Thyroid gland (tissue), 4 donors: ENCODE results near the gene CLOCK. TPM values are rescaled to one million over a fixed set of nuclear protein-coding genes. Genes with fewer than 3 reads are reported as not detected.

ENCODE experiments used
- DNase-seq, 2 donors: peaks; one replicate each; pipeline ENCODE4 v3.0.0-alpha.2; 2019
- H3K27ac ChIP-seq, 3 donors: fragments of 200-600 bp; sonication (generic); 1 replicate in 2 of 3; 2 replicates in 1 of 3; pipeline ENCODE4 v1.5.1; 2016 to 2019; ENCODE audit warnings: mild to moderate bottlenecking in 1 of 3, moderate library complexity in 1 of 3
- H3K27me3 ChIP-seq: fragments of 200-600 bp; sonication (generic); one replicate; pipeline ENCODE4 v1.5.1; 2019
- H3K36me3 ChIP-seq, 2 donors: fragments of 200-600 bp; sonication (generic); one replicate each; pipeline ENCODE4 v1.5.1; 2016 to 2019
- H3K4me1 ChIP-seq, 2 donors: fragments of 200-600 bp; sonication (generic); one replicate each; pipeline ENCODE4 v1.5.1; 2017 to 2019
- H3K4me3 ChIP-seq, 3 donors: fragments of 200-600 bp; sonication (generic); replicated peaks in 1 of 3; 1 replicate in 2 of 3; 2 replicates in 1 of 3; pipeline ENCODE4 v1.5.1; 2016; ENCODE audit warnings: mild to moderate bottlenecking in 1 of 3
- H3K9me3 ChIP-seq: fragments of 200-600 bp; sonication (generic); one replicate; pipeline ENCODE4 v1.5.1; 2017
- POLR2A ChIP-seq, 2 donors: fragments of 450-650 bp; IDR thresholded peaks; one replicate each; pipeline ENCODE4 v1.6.1; 2017; ENCODE audit warnings: antibody characterized with exemption in 2 of 2, mild to moderate bottlenecking in 2 of 2, moderate library complexity in 1 of 2
- WGBS, 2 donors: methylation state at CpG; one replicate each; pipeline ENCODE4 v1.1.5; 2017; 5-methylcytosine and 5-hydroxymethylcytosine counted together
- intact Hi-C: fragments of 100-400 bp; cut with DNase I; formaldehyde crosslinking; loops from one replicate; pipeline ENCODE4 v1.15.1; 2023
- total RNA-seq, 4 donors: library from RNA; depleted of rRNA; stranded (reverse); fragments of >200 nt; gene quantifications; one replicate each; pipeline ENCODE4 v1.2.3, GENCODE V29; 2016
- TF ChIP-seq, protein P1 (sequence below), 6 experiments: fragments of 200-600 bp in 3 of 6; fragments of 450-650 bp in 3 of 6; sonication (generic) in 3 of 6; IDR thresholded peaks; one replicate each; pipeline ENCODE4 v1.5.1; 2016 to 2019; ENCODE audit warnings: antibody characterized with exemption in 6 of 6, mild to moderate bottlenecking in 2 of 6, inconsistent platforms in 1 of 6, moderate library complexity in 1 of 6

CLOCK gene
- total RNA-seq, 4 donors from 2014 or later = 26.1 to 60.3 (median 31.6) TPM

GRCh38 chr4:55437823-55438222 lies 108.9 kb downstream of the CLOCK start:
- Histone ChIP-seq H3K27me3 (no peaks in the 10 kb centered on the region), H3K4me3 (no peak overlapping the region), H3K36me3 (peaks cover 11 to 34% of the 10 kb centered on the region in 2 donors), H3K27ac (no peak overlapping the region), H3K4me1 (no peaks in the 10 kb centered on the region), H3K9me3 (no peaks in the 10 kb centered on the region)
- WGBS, 2 donors = 81 to 84% methylated on average over 3 of the region's 3 CpGs
- intact Hi-C loops = no loop called here
- no peak for DNase-seq
- TF ChIP-seq, protein P1, sequence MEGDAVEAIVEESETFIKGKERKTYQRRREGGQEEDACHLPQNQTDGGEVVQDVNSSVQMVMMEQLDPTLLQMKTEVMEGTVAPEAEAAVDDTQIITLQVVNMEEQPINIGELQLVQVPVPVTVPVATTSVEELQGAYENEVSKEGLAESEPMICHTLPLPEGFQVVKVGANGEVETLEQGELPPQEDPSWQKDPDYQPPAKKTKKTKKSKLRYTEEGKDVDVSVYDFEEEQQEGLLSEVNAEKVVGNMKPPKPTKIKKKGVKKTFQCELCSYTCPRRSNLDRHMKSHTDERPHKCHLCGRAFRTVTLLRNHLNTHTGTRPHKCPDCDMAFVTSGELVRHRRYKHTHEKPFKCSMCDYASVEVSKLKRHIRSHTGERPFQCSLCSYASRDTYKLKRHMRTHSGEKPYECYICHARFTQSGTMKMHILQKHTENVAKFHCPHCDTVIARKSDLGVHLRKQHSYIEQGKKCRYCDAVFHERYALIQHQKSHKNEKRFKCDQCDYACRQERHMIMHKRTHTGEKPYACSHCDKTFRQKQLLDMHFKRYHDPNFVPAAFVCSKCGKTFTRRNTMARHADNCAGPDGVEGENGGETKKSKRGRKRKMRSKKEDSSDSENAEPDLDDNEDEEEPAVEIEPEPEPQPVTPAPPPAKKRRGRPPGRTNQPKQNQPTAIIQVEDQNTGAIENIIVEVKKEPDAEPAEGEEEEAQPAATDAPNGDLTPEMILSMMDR (IDR thresholded peaks at IDR 0.05) = no peak
- TF ChIP-seq POLR2A (IDR thresholded peaks at IDR 0.05) = no peak

DNA sequence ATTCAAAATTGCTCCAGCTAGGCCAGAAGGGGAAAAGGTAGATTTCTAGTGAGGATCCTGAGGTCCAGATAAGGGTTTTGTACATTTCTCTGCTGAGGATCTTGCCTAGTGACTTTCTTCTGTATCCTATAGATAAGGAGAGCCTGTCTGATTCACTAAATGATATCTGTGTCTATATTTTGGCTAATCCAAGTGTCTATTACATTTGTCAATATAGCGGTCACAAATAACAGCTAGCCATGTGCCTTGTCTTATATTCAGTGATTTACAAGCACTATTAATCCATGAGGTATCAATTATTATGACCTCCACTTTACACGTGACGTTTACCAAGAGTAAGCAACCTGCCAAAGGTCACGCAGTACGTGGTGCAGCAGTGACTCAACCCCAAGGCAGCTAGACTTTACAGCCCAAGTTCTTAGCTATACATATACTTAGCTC lies 109.3 kb downstream of the CLOCK start:
- Histone ChIP-seq H3K27me3 (no peaks in the 10 kb centered on the region), H3K4me1 (no peaks in the 10 kb centered on the region), H3K9me3 (no peaks in the 10 kb centered on the region), H3K4me3 (no peak overlapping the region), H3K27ac (no peak overlapping the region), H3K36me3 (peaks cover 11 to 34% of the 10 kb centered on the region in 2 donors)
- DNase-seq = no peak
- TF ChIP-seq POLR2A (IDR thresholded peaks at IDR 0.05) = no peak
- TF ChIP-seq, protein P1 (IDR thresholded peaks at IDR 0.05) = no peak
- intact Hi-C loops = no loop called here
- 93 to 97% methylated on average over 5 of the region's 5 CpGs for WGBS, 2 donors

DNA sequence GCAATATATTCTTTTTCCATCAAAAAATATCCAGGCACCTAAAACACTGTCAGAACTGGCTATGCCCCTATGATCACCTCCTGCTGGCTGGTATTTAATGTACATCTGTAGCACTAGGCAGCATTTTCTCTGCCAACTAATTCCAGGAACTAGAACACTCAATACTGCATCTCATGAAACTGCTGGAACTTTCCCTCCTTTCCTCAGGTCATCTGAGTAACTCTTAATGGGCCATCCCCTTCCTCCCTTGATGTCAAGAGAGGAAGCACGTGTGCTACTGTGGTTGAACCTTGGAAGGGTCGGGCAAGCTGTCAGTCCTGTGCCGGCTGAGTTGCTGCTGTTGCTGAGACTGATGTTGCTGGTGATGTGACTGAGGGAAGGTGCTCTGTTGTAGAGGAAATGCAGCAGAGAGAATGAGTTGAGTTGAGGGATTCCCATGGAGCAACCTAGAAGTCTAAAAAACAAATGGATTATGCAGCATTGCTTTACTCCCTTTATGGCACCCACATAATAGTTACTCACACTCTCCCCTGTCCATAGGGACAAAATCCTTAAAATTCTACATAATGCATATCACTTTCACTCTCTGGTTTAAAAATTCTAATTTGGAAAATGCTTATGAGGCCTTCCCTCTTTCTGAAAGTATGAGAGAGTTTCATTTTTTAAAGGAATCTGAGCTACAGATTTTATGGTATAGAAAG lies 111.4 kb downstream of the CLOCK start:
- intact Hi-C loops = no loop called here
- WGBS, 2 donors = 58 to 76% methylated on average over 3 of the region's 3 CpGs
- no peaks in the 10 kb centered on the region for H3K27me3 ChIP-seq
- TF ChIP-seq, protein P1 (IDR thresholded peaks at IDR 0.05) = peak in 2 of 6 experiments; percentile 5 to 6
- TF ChIP-seq POLR2A (IDR thresholded peaks at IDR 0.05) = no peak
- no peaks in the 10 kb centered on the region for H3K4me1 ChIP-seq
- H3K36me3 ChIP-seq = peaks cover 11 to 24% of the 10 kb centered on the region in 2 donors
- DNase-seq = no peak
- no peak overlapping the region for H3K4me3 ChIP-seq
- H3K27ac ChIP-seq = no peak overlapping the region
- no peaks in the 10 kb centered on the region for H3K9me3 ChIP-seq

DNA sequence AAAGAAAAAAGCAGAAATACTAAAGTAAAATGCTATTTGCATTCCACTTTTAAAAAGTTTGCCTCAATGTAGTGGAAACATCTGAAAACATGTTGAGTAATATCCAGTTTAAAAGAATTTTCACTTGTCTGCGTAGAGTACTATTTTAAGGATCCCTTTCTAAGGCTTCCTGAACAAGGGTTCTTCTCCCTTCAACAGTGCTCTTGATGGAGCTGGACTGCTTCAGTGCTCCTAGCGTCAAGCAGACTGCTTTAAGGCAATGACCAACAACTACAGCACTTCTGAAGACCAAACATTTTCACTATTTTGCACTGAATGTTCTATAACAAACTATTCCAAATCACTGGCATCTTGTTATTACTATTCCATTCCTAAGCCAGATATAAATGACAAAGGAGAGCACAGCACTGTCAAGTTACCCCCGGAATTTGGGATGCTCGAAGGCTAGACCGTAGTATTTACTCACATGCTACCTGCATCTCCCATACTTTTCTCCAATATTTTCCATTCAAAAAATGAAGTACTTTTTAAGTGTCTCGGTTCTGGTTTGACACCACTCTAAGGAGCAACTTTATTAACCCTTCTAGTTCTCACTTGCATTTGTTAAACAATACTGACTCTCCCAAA lies 114.9 kb downstream of the CLOCK start:
- intact Hi-C loops = no loop called here
- Histone ChIP-seq H3K27ac (no peak overlapping the region), H3K9me3 (no peaks in the 10 kb centered on the region), H3K4me1 (no peaks in the 10 kb centered on the region), H3K4me3 (no peak overlapping the region), H3K36me3 (peaks cover 15 to 24% of the 10 kb centered on the region in 2 donors), H3K27me3 (no peaks in the 10 kb centered on the region)
- no peak for DNase-seq
- 62 to 69% methylated on average over 6 of the region's 6 CpGs for WGBS, 2 donors
- TF ChIP-seq, protein P1 (IDR thresholded peaks at IDR 0.05) = no peak
- TF ChIP-seq POLR2A (IDR thresholded peaks at IDR 0.05) = no peak

GRCh38 chr4:55424791-55425190 lies 121.9 kb downstream of the CLOCK start:
- H3K4me3 ChIP-seq = no peak overlapping the region
- no peaks in the 10 kb centered on the region for H3K4me1 ChIP-seq
- no peak for DNase-seq
- H3K27me3 ChIP-seq = no peaks in the 10 kb centered on the region
- no peaks in the 10 kb centered on the region for H3K9me3 ChIP-seq
- H3K27ac ChIP-seq = no peak overlapping the region
- WGBS, 2 donors = 89 to 94% methylated on average over 3 of the region's 3 CpGs
- intact Hi-C loops = no loop called here
- H3K36me3 ChIP-seq = peaks cover 21 to 48% of the 10 kb centered on the region in 2 donors
- TF ChIP-seq, protein P1 (IDR thresholded peaks at IDR 0.05) = no peak
- no peak for TF ChIP-seq POLR2A (IDR thresholded peaks at IDR 0.05)
